Liver (tissue), 9 donors: Measurements from ENCODE around the gene SMIM24. TPM values are rescaled to one million over a fixed set of nuclear protein-coding genes. Genes with fewer than 3 reads are reported as not detected.

Experiments
- DNase-seq: peaks from one replicate; pipeline ENCODE4 v3.0.0-alpha.2; 2017; ENCODE audit warnings: low spot score
- H3K27ac ChIP-seq, 2 donors: one replicate each; pipeline ENCODE4 v1.7.0; 2013; ENCODE audit warnings: inconsistent platforms in 2 of 2, low read length in 2 of 2, control low read depth in 1 of 2, low read depth in 1 of 2, mild to moderate bottlenecking in 1 of 2
- H3K27me3 ChIP-seq, 4 donors: one replicate each; pipeline versions ENCODE4 v1.6.1 to v1.7.0; 2013; ENCODE audit warnings: low read length in 3 of 4, inconsistent platforms in 1 of 4, mild to moderate bottlenecking in 1 of 4, moderate library complexity in 1 of 4; ENCODE audit not compliant: control insufficient read depth in 4 of 4, insufficient read depth in 4 of 4
- H3K36me3 ChIP-seq, 4 donors: one replicate each; pipeline versions ENCODE4 v1.6.1 to v1.7.0; 2013; ENCODE audit warnings: low read length in 3 of 4, mild to moderate bottlenecking in 3 of 4, low read depth in 1 of 4, moderate library complexity in 1 of 4; ENCODE audit not compliant: control insufficient read depth in 4 of 4, insufficient read depth in 3 of 4
- H3K4me1 ChIP-seq, 4 donors: one replicate each; pipeline versions ENCODE4 v1.6.1 to v1.7.0; 2013; ENCODE audit warnings: low read length in 3 of 4, mild to moderate bottlenecking in 3 of 4, moderate library complexity in 1 of 4; ENCODE audit not compliant: control insufficient read depth in 4 of 4, insufficient read depth in 4 of 4
- H3K4me3 ChIP-seq, 3 donors: one replicate each; pipeline versions ENCODE4 v1.6.1 to v1.7.0; 2013; ENCODE audit warnings: low read length in 3 of 3, control low read depth in 1 of 3, low read depth in 1 of 3, mild to moderate bottlenecking in 1 of 3
- H3K9ac ChIP-seq, 2 donors: one replicate each; pipeline ENCODE4 v1.7.0; 2013; ENCODE audit warnings: low read length in 2 of 2, mild to moderate bottlenecking in 2 of 2, moderate library complexity in 2 of 2, control low read depth in 1 of 2, low read depth in 1 of 2
- H3K9me3 ChIP-seq, 4 donors: one replicate each; pipeline versions ENCODE4 v1.6.1 to v1.7.0; 2013; ENCODE audit warnings: low read length in 3 of 4; ENCODE audit not compliant: control insufficient read depth in 4 of 4
- CTCF ChIP-seq: fragments of 150-350 bp; IDR thresholded peaks from 2 replicates; pipeline ENCODE4 v1.5.1; 2017; ENCODE audit warnings: improper control_type of control experiment, low read depth, low read length; ENCODE audit not compliant: missing input control
- EGR1 ChIP-seq, 2 donors: IDR thresholded peaks; 2 replicates each; pipeline ENCODE4 v1.6.1; 2016 to 2018; ENCODE audit warnings: antibody characterized with exemption in 2 of 2, low read depth in 2 of 2
- GABPA ChIP-seq, 2 donors: IDR thresholded peaks in 1 of 2; conservative IDR thresholded peaks in 1 of 2; 2 replicates each; pipeline ENCODE4 v1.6.1; 2016; ENCODE audit warnings: antibody characterized with exemption in 2 of 2, mild to moderate bottlenecking in 1 of 2, moderate library complexity in 1 of 2
- HNF4G ChIP-seq: IDR thresholded peaks from 2 replicates; pipeline ENCODE4 v1.6.1; 2016; ENCODE audit warnings: antibody characterized with exemption
- MAX ChIP-seq: IDR thresholded peaks from 2 replicates; pipeline ENCODE4 v1.6.1; 2016; ENCODE audit warnings: antibody characterized with exemption
- RAD21 ChIP-seq, 2 donors: IDR thresholded peaks; 2 replicates each; pipeline ENCODE4 v1.6.1; 2016; ENCODE audit warnings: antibody characterized with exemption in 2 of 2, mild to moderate bottlenecking in 2 of 2
- WGBS: extraction: QIAGEN DNeasy Blood & Tissue Kit; methylation state at CpG from one replicate; pipeline ENCODE4 v1.1.7; 2013; 5-methylcytosine and 5-hydroxymethylcytosine counted together
- polyA plus RNA-seq, 2 donors: library from polyadenylated mRNA; stranded (reverse) in 1 of 2; unstranded in 1 of 2; fragments of 200-250 nt in 1 of 2; fragments of >200 nt in 1 of 2; fragmentation: Nextera tagmentation in 1 of 2; extraction: Ambion mirVana in 1 of 2; gene quantifications; one replicate each; pipeline versions ENCODE4 v1.2.1 to v1.2.3, GENCODE V29; 2013 to 2015
- total RNA-seq, 2 donors: library from RNA; depleted of rRNA; stranded (reverse); fragments of >200 nt; gene quantifications; one replicate each; pipeline ENCODE4 v1.2.3, GENCODE V29; 2014
- TF ChIP-seq, protein P1 (sequence below): IDR thresholded peaks from 2 replicates; pipeline ENCODE4 v1.6.1; 2016; ENCODE audit warnings: antibody characterized with exemption, mild to moderate bottlenecking
- donor health status: healthy.
- donor health status: healthy.
- donor health status: healthy.
- donor health status: healthy.
- donor health status: healthy.

SMIM24 gene
- total and polyA plus RNA-seq, 4 donors = 0.17 to 13.7 (median 2.8) TPM

GRCh38 chr19:3478409-3479176 is 1.7 kb downstream of the SMIM24 start:
- TF ChIP-seq EGR1 (IDR thresholded peaks at IDR 0.05; ENCODE audit: low read depth in 2 of 2) (no peak), HNF4G (no peak), MAX (no peak), RAD21 (IDR thresholded peaks at IDR 0.05) (no peak), CTCF (no peak)
- TF ChIP-seq, protein P1, sequence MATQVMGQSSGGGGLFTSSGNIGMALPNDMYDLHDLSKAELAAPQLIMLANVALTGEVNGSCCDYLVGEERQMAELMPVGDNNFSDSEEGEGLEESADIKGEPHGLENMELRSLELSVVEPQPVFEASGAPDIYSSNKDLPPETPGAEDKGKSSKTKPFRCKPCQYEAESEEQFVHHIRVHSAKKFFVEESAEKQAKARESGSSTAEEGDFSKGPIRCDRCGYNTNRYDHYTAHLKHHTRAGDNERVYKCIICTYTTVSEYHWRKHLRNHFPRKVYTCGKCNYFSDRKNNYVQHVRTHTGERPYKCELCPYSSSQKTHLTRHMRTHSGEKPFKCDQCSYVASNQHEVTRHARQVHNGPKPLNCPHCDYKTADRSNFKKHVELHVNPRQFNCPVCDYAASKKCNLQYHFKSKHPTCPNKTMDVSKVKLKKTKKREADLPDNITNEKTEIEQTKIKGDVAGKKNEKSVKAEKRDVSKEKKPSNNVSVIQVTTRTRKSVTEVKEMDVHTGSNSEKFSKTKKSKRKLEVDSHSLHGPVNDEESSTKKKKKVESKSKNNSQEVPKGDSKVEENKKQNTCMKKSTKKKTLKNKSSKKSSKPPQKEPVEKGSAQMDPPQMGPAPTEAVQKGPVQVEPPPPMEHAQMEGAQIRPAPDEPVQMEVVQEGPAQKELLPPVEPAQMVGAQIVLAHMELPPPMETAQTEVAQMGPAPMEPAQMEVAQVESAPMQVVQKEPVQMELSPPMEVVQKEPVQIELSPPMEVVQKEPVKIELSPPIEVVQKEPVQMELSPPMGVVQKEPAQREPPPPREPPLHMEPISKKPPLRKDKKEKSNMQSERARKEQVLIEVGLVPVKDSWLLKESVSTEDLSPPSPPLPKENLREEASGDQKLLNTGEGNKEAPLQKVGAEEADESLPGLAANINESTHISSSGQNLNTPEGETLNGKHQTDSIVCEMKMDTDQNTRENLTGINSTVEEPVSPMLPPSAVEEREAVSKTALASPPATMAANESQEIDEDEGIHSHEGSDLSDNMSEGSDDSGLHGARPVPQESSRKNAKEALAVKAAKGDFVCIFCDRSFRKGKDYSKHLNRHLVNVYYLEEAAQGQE = no peak
- Histone ChIP-seq H3K27ac (no peak overlapping the region), H3K9ac (no peak overlapping the region), H3K36me3 (no peaks in the 10 kb centered on the region), H3K4me1 (peaks cover 0 to 2% (median 0%) of the 10 kb centered on the region in 4 donors), H3K4me3 (no peak overlapping the region), H3K9me3 (no peaks in the 10 kb centered on the region), H3K27me3 (peaks cover 0 to 2% (median 0%) of the 10 kb centered on the region in 4 donors)
- DNase-seq = no peak
- 49% methylated on average over 27 of the region's 27 CpGs for WGBS

GRCh38 chr19:3477951-3478350 is 2.4 kb downstream of the SMIM24 start:
- DNase-seq = no peak
- TF ChIP-seq GABPA (IDR thresholded peaks at IDR 0.05 in 1 of 2, conservative IDR thresholded peaks at IDR 0.05 in 1 of 2) (no peak), CTCF (no peak)
- Histone ChIP-seq H3K4me3 (no peak overlapping the region), H3K4me1 (peaks cover 0 to 2% (median 0%) of the 10 kb centered on the region in 4 donors), H3K27me3 (peaks cover 0 to 2% (median 0%) of the 10 kb centered on the region in 4 donors), H3K36me3 (no peaks in the 10 kb centered on the region), H3K27ac (no peak overlapping the region), H3K9ac (no peak overlapping the region), H3K9me3 (no peaks in the 10 kb centered on the region)
- WGBS = 95% methylated on average over 2 of the region's 2 CpGs
